HG03571 (cell line): Measurements from ENCODE around the gene RPS14.
"Not testable (repeated sequence)": the region's sequence is repeated elsewhere in the genome, so short reads cannot be mapped to it uniquely, and the experiment has no call there.

Experiments used
- ATAC-seq: cut with Tn5 transposase; IDR thresholded peaks from one replicate; pipeline ENCODE4 v1.9.1; 2021; ENCODE audit not compliant: unreplicated experiment

Gene RPS14

GRCh38 chr5:150481972-150482406, 32.5 kb upstream of the RPS14 start:
- no peak for ATAC-seq

GRCh38 chr5:150481708-150481965, 32.1 kb upstream of the RPS14 start:
- ATAC-seq, result no peak

DNA sequence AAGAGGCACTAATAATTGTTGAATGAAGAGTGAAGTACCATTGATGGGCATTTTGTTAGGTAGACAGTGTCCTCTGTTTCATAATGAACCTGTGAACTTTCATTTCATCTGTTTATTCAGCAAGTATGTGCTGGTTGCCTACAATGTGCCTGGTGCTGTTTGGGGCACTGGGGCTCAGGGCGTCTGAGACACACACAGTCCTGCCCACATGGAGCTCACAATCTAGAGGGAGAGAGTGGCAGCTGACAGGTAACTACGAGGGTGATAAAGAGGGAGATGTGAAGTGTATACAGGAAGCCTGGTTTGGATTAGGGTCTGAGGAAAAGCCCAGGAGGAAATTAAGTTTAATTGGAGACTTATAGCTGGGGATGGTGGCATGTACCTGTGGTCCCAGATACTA, 29.9 kb upstream of the RPS14 start:
- ATAC-seq, result no peak

DNA sequence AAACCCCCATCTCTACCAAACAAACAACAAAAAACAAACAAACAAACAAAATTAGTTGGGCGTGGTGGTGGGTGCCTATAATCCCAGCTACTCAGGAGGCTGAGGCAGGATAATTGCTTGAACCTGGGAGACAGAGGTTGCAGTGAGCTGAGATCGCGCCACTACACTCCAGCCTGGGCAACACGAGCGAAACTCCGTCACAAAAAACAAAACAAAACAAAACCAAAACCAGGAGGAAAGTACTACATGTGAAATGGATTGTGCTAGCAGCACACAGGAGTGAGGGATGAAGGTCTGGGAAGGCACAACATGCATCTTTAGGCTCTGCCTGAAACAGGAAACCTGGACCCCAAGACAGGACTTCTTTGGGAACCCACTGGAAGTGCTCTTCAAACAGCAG, 27.0 kb upstream of the RPS14 start:
- ATAC-seq, result not testable (repeated sequence)

DNA sequence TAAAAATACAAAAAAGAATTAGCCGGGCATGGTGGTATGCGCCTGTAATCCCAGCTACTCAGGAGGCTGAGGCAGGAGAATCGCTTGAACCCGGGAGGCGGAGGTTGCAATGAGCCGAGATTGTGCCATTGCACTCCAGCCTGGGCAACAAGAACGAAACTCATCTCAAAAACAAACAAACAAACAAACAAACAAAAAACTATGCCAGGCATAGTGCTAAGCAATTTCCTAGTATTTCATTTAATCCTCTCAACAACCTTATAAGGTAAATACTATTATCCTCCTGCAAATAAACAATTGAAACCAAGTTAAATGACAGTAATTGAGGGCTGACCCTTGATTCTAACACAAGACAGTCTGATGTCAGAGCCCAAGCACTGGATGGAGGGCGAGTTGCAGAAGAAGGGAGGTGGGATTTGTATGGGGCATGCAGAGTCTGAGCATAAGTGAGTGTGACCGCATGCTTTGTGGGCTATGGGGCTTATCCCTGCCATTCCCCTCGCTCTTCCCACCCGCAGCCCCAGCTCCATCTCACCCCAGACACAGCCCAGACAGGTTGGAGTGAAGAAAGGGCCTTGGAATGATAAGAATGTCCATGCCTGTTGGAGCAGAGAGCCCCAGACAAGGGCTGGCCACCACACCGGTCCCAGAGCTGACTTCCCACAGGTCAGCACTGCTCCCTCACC, 24.3 kb upstream of the RPS14 start:
- no peak for ATAC-seq

DNA sequence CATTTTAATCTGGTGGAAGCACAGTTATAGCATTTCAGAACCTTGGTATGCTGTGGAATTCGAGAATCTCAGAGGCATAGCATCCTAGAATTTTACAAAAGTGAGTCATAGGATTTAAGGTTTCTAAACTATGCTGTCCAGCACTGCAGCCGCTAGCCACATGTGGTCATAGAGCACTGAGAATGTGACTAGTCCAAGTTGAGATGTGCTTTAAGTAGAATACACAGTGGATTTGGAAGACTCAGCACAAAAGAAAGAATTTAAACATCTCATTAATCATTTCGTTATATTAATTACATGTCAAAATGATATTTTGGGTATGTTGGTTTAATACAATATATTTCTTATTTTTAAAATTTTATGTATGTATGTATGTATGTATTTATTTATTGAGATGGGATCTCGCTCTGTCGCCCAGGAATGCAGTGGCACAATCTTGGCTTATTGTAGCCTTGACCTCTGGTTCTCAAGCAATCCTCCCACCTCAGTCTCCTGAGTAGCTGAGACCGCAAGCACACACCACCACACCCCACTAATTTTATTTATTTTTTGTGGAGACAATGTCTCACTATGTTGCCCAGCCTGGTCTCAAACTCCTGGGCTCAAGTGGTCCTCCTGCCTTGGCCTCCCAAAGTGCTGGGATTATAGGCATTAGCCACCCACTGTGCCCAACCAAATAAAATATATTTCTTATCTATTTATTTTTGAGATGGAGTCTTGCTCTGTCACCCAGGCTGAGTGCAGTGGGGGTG, 20.4 kb upstream of the RPS14 start:
- no peak for ATAC-seq

DNA sequence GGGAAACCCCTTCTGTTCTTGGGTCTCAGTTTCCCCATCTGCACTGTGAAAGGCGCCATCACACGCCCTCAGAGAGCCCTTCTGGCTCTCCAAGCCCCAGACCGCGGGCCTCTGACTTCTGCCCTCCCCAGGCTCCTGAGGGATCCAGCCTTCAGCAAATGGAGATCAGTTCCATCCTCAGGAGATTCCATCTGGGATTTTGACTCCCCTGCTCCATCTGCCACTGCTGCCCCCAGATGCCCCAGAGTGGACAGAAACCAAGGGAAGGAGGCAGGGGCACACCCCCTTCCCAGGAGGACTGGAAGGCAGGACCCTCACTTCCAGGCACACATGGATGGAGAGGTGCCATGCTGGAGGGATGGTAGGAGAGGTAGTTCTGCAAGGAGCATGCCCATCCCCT, 18.7 kb upstream of the RPS14 start:
- ATAC-seq, result no peak

- ATAC-seq, result no peak
Observed at GRCh38 chr5:150465927-150466326, 16.4 kb upstream of the RPS14 start.

DNA sequence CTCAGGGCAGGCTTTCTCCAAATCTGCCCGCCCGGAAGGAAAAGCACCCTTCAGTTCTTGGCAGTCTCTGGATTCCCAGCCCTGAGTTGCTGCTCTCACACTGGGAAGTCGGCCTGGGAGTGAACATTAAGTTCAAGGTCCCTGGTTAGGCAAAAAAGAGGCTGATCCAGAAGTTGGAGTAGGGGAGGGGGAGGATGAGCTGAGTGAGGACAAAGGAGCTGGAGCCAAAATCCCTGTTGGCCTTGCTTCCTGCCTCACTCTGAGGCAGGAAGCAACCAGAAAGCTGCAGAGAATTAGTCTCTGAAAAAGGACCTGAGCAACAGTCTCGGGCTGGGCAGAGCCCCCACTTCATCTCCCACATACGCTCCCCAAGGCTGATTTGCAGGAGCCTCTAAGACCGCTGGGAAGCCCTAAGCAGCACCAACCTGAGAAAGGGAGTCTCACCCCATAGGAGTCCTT, 15.0 kb upstream of the RPS14 start:
- no peak for ATAC-seq

DNA sequence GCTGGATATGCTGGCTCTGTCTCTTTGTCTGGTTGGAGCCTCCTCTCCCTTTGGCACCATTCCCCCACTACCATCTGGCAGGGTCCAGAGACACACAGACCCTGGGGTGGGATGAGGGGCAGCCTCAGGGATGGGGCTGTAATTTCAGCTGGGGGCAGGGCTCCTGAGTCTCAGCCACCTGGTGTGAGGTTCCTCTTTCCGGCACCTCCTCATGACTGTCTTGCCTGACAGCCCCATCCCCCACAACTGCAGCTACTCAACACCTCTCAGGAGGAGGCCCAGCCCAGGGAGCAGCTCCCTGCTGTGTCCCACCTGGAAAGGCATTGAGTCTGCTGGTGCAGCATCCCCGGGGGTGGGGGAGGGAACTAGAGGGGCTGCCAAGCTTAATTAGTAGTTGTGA, 11.7 kb upstream of the RPS14 start:
- peak; percentile 76 for ATAC-seq

DNA sequence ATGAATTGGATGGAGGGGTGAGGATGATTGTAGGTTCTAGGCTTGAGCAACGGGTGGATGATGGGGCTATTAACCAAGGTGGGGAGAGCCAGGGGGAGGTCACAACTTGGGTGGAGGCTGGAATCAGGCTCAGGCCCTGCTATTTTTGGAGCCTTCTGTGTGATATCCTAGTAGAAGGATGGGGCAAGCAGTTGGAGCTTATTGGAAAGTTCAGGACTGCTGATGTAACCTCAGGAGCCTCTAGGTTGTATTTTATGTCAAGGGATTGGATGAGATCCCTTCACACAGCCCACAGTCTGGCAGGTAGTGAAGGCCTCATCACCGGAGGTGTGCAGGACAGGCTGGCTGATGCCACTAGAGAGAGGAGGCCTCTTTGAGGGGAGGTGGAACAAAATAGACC, 11.2 kb upstream of the RPS14 start:
- peak; percentile 8 for ATAC-seq

- ATAC-seq, result peak; percentile 68
Observed at GRCh38 chr5:150458802-150459557, 9.4 kb upstream of the RPS14 start.

DNA sequence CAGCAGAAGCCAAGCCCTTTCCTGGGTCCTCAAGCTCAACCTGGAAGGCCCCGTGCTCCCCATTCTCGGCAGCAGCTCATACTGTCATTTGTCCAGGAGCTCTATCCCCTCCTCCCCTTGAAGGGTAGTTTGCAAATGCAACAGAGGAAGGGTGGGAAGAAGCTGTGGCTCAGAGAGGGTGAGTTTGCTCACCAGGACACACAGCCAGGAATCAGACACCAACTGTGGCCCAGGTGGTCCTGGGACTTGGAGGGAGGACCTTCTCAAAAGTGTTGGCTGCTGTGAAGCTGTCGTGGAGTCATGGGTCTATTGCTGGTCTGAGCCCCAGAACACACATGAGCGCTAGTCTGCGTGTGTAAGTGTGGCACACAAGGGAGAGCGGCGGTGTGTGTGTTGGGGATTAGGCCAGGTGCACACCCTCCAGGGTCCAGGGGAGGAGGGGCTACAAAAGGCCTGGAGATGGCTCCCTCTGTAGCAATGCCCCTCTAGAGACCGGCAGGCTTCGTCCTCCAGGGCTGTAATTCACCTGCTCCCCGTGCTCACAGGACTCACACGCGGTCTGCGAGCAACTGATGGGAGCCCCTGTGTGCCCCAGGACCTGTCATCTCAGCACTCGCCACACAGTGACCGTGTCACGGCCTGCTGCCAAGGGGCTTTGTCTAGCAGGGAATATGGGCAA, 8.2 kb upstream of the RPS14 start:
- no peak for ATAC-seq

GRCh38 chr5:150457121-150457520, 7.6 kb upstream of the RPS14 start:
- no peak for ATAC-seq

- no peak for ATAC-seq
Observed at GRCh38 chr5:150454492-150455229, 5.1 kb upstream of the RPS14 start.

GRCh38 chr5:150454027-150454426, 4.5 kb upstream of the RPS14 start:
- ATAC-seq, result not testable (repeated sequence)

- no peak for ATAC-seq
Observed at GRCh38 chr5:150452914-150453313, 3.4 kb upstream of the RPS14 start.

- ATAC-seq, result no peak
Observed at GRCh38 chr5:150451594-150451993, 2.1 kb upstream of the RPS14 start.

GRCh38 chr5:150448952-150449516, 505 bp downstream of the RPS14 start:
- ATAC-seq, result peak; percentile 22

- no peak for ATAC-seq
Observed at GRCh38 chr5:150448334-150448733, 1.2 kb downstream of the RPS14 start.
